HL-60 (cell line): Measurements from ENCODE around the gene SPACA9.

Experiments used
- POLR2AphosphoS5 ChIP-seq: IDR thresholded peaks from 2 replicates; pipeline ENCODE4 v1.6.1; 2012; ENCODE audit warnings: low read depth
- TF ChIP-seq, protein P1 (sequence below): IDR thresholded peaks from one replicate; pipeline ENCODE4 v1.5.1; 2011; ENCODE audit warnings: low read length, control low read depth, inconsistent platforms; ENCODE audit not compliant: insufficient read depth

DNA sequence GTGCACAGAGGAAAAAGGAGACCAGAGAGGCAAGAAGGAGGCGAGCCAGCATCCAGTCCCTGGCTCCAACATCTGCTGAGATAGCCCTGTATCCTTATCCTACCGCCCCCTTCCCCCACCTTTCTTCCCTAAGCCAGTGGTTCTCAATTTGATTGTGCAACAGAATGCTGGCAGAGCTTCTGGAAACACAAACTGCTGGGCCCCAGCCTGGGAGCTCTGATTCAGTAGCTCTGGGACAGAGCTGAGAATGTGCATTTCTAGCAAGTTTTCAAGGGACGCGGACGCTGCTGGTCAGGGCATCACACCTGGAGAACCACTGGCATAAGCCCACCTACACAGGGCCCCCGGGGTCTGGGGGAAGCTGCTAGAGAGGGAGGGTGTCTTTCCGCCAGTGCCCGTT lies 21.7 kb upstream of the SPACA9 start:
- TF ChIP-seq POLR2AphosphoS5: no peak
- TF ChIP-seq, protein P1, sequence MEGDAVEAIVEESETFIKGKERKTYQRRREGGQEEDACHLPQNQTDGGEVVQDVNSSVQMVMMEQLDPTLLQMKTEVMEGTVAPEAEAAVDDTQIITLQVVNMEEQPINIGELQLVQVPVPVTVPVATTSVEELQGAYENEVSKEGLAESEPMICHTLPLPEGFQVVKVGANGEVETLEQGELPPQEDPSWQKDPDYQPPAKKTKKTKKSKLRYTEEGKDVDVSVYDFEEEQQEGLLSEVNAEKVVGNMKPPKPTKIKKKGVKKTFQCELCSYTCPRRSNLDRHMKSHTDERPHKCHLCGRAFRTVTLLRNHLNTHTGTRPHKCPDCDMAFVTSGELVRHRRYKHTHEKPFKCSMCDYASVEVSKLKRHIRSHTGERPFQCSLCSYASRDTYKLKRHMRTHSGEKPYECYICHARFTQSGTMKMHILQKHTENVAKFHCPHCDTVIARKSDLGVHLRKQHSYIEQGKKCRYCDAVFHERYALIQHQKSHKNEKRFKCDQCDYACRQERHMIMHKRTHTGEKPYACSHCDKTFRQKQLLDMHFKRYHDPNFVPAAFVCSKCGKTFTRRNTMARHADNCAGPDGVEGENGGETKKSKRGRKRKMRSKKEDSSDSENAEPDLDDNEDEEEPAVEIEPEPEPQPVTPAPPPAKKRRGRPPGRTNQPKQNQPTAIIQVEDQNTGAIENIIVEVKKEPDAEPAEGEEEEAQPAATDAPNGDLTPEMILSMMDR: no peak
